IPS DF 6.9 (cell line): ENCODE measurements around the gene AGAP2.
"Not testable (repeated sequence)": the region's sequence is repeated elsewhere in the genome, so short reads cannot be mapped to it uniquely, and the experiment has no call there.

ENCODE experiments used
- DNase-seq: peaks from one replicate; pipeline ENCODE4 v3.0.0-alpha.2; 2013; ENCODE audit warnings: low read depth, low spot score
- H3K27ac ChIP-seq: one replicate; pipeline ENCODE4 v1.5.1; 2013; ENCODE audit warnings: low read length, control low read depth
- H3K27me3 ChIP-seq: 2 replicates; pipeline ENCODE4 v1.6.1; 2013; ENCODE audit warnings: mild to moderate bottlenecking, low read length; ENCODE audit not compliant: control insufficient read depth, insufficient read depth
- H3K36me3 ChIP-seq: 2 replicates; pipeline ENCODE4 v1.6.1; 2013; ENCODE audit warnings: low read length; ENCODE audit not compliant: control insufficient read depth, insufficient read depth
- H3K4me1 ChIP-seq: 2 replicates; pipeline ENCODE4 v1.6.1; 2013; ENCODE audit warnings: low read length; ENCODE audit not compliant: control insufficient read depth, insufficient read depth
- H3K4me3 ChIP-seq: 2 replicates; pipeline ENCODE4 v1.5.1; 2013; ENCODE audit warnings: mild to moderate bottlenecking, low read length
- H3K9me3 ChIP-seq: 2 replicates; pipeline ENCODE4 v1.6.1; 2013; ENCODE audit warnings: low read length, inconsistent platforms; ENCODE audit not compliant: control insufficient read depth, insufficient read depth
- WGBS: extraction: QIAGEN DNeasy Blood & Tissue Kit; methylation state at CpG from one replicate; pipeline ENCODE4 v1.1.7; 2013; ENCODE audit warnings: mixed read lengths, missing lambda C conversion rate; ENCODE audit not compliant: insufficient read length, insufficient coverage; 5-methylcytosine and 5-hydroxymethylcytosine counted together

The AGAP2 gene

DNA sequence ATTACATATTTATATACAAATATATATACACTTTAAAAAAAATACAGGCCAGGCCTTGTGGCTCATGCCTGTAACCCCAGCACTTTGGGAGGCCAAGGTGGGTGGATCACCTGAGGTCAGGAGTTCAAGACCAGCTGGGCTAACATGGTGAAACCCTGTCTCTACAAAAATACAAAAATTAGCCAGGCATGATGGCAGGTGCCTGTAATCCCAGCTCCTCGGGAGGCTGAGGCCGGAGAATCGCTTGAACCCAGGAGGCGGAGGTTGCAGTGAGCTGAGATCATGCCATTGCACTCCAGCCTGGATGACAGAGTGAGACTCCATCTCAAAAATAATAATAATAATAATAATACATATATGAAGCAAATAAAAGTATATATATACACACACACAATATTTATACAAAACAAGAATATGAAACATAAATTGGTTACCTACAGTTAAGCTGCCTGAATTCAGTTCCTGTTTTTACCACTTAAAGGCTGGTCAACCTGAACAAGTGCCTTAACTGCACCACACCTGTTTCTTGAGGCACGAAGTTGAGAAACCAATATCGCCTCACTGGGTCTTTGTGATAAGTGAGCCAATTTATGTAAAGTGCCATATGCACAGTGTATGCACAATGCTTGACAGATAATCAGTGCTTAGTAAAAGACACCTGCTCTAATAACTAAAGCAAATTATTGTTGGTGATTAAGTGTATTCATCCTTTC is 23.4 kb downstream of the AGAP2 start:
- H3K36me3 ChIP-seq, H3K4me1 ChIP-seq, DNase-seq, H3K4me3 ChIP-seq, H3K27me3 ChIP-seq, H3K9me3 ChIP-seq, H3K27ac ChIP-seq: not testable (repeated sequence)
- WGBS = no CpG with 5 or more reads among the region's 6 CpGs

DNA sequence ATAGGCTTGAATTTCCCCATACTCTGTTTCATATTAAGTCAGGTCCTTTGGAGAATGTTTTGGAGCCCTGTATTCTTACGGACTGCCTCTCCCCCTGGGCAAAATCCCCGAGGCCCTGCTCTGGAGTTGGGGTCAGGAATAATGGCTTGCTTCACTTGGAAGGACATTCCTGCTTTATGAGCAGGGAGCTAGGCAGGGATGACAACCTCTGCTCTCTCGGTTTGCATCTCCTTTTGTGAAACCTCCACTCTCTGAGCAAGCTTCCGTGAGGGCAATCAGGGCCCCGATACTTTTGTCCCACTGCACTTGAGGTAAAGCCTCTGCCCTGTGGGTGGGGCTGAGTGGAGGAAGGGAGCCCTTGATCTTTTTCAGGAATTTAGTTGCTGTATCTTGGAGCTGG is 25.3 kb downstream of the AGAP2 start:
- Histone ChIP-seq H3K4me1 (no peaks in the 10 kb centered on the region), H3K36me3 (no peaks in the 10 kb centered on the region; the same call in 1 of the 2 replicates), H3K27ac (no peak overlapping the region), H3K9me3 (no peaks in the 10 kb centered on the region), H3K4me3 (no peak overlapping the region), H3K27me3 (no peaks in the 10 kb centered on the region)
- DNase-seq = no peak
- WGBS = no CpG with 5 or more reads among the region's 5 CpGs

DNA sequence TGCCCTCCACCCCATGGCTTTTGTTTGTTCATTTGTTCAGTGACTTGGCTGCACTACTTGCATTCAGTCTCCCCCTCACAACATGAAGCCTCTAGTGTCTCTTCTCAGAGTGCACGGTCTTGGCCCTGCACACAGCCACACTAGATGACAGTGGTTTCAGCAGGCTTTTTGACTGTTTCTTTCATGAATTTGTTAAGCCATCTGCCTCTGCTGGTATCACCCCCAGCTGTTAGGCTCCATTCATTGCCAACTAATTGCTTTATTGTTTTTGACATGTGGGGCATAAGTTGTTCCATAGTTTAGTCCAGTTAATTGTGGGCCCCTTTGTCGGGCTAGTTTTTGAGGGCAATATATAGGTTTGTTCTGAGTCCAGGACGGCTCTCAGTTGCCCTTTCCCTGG is 25.8 kb downstream of the AGAP2 start:
- Histone ChIP-seq H3K27ac (no peak overlapping the region), H3K4me3 (no peak overlapping the region), H3K36me3 (no peaks in the 10 kb centered on the region; the same call in 1 of the 2 replicates), H3K4me1 (no peaks in the 10 kb centered on the region), H3K27me3 (no peaks in the 10 kb centered on the region), H3K9me3 (no peaks in the 10 kb centered on the region)
- WGBS = no CpG with 5 or more reads among the region's 3 CpGs
- no peak for DNase-seq

DNA sequence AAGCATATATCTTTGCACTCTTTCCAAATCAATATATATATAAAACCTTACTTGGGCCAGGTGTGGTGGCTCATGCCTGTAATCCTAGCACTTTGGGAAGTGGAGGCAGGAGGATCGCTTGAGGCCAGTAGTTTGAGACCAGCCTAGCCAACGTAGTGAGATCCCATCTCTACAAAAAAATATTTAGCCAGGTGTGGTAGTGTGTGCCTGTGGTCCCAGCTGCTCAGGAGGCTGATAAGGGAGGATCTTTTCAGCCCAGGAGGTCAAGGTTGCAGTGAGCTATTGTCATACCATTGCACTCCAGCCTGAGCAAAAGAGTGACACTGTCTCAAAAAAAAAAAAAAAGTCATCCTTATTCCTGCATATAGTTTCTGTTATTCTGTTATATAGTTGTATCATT is 30.2 kb downstream of the AGAP2 start:
- H3K4me3 ChIP-seq = no peak overlapping the region
- WGBS = no CpG with 5 or more reads among the region's 2 CpGs
- no peak overlapping the region for H3K27ac ChIP-seq
- H3K36me3 ChIP-seq = no peaks in the 10 kb centered on the region
- no peaks in the 10 kb centered on the region for H3K4me1 ChIP-seq
- no peaks in the 10 kb centered on the region for H3K27me3 ChIP-seq
- no peak for DNase-seq
- H3K9me3 ChIP-seq = no peaks in the 10 kb centered on the region

DNA sequence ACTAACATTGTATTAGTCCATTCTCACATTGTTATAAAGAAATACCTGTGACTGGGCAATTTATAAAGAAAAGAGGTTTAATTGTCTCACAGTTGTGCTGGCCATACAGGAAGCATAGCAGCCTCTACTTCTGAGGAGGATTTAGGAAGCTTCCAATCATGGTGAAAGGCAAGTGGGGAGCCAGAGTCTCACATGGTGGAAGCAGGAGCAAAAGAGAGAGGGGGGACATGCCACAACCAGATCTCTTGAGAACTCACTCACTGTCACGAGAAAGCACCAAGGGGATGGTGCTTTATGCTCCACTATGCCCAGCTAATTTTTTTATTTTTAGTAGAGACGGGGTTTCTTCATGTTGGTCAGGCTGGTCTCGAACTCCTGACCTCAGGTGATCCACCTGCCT is 31.3 kb downstream of the AGAP2 start:
- WGBS = no CpG with 5 or more reads among the region's 3 CpGs
- H3K36me3 ChIP-seq = no peaks in the 10 kb centered on the region
- H3K4me3 ChIP-seq = no peak overlapping the region
- H3K9me3 ChIP-seq = no peaks in the 10 kb centered on the region
- no peaks in the 10 kb centered on the region for H3K4me1 ChIP-seq
- no peak overlapping the region for H3K27ac ChIP-seq
- H3K27me3 ChIP-seq = no peaks in the 10 kb centered on the region
- DNase-seq = no peak

DNA sequence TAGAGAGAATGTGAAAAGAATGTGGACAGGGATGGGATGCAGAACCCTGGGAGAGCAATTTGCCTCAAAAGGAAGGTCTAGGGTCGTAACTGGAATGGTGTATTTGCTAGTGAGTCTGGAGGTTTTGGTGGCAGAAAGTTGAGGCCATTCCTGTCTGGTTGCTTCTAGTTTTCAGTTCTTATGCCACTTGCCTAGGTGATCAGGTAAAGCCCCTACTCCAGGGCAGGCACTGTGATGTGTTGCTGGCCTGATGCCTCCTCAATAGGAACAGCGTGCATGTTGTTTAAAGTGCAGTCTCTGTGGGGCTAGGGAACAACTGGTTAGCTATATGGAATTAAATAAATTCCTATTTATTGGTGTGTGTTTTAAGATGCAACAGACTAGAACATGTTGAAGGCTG is 38.2 kb downstream of the AGAP2 start:
- Histone ChIP-seq H3K9me3 (no peaks in the 10 kb centered on the region), H3K4me1 (no peaks in the 10 kb centered on the region), H3K27me3 (no peaks in the 10 kb centered on the region), H3K4me3 (no peak overlapping the region), H3K36me3 (no peaks in the 10 kb centered on the region), H3K27ac (no peak overlapping the region)
- no CpG with 5 or more reads among the region's 2 CpGs for WGBS
- no peak for DNase-seq

DNA sequence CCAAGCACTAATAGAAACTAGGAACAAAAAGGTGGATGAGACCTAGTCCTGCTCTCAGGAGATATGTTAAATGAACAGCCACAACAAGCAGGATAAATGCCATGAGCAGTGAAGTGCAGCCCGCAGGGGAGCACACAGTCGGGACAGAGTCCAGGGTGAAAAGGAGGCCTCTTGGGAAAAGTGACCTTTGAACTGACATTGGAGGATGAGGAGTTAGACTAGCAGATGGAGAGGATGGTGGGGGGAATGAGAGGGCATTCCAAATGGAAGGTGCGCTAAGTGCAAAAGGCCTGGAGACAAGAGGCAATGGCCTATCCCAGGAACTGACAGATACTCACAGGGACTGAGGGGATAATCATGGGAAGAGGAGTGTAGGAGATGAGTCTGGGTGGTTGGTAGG is 40.1 kb downstream of the AGAP2 start:
- Histone ChIP-seq H3K36me3 (no peaks in the 10 kb centered on the region), H3K4me3 (no peak overlapping the region), H3K27me3 (no peaks in the 10 kb centered on the region), H3K9me3 (no peaks in the 10 kb centered on the region), H3K4me1 (0 out of 2 replicates have a peak, but pooled peaks cover 2% of the 10 kb centered on the region), H3K27ac (no peak overlapping the region)
- no CpG with 5 or more reads among the region's 3 CpGs for WGBS
- DNase-seq = no peak

DNA sequence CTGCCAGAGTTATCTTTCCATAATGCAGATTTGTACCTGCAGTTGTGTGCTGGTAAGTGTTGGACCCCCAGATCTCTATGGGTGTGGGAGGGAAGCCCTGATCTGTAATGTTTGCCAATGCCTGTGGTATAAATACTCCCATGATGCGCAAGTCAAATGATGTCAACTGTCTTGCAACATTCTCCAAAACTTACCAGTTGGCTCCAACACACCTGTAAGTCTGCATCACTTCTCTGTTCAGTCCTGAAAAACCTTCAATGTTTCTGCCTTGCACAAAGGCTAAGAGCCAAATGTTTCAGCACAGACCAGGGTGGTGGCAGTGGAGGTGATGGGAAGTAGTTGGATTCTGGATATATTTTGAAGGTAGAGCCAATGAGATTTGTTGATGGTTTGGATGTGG is 41.5 kb downstream of the AGAP2 start:
- Histone ChIP-seq H3K36me3 (no peaks in the 10 kb centered on the region), H3K9me3 (no peaks in the 10 kb centered on the region), H3K27ac (no peak overlapping the region), H3K4me3 (no peak overlapping the region), H3K4me1 (0 out of 2 replicates have a peak, but pooled peaks cover 2% of the 10 kb centered on the region), H3K27me3 (no peaks in the 10 kb centered on the region)
- WGBS = no CpG with 5 or more reads among the region's 1 CpG
- no peak for DNase-seq

DNA sequence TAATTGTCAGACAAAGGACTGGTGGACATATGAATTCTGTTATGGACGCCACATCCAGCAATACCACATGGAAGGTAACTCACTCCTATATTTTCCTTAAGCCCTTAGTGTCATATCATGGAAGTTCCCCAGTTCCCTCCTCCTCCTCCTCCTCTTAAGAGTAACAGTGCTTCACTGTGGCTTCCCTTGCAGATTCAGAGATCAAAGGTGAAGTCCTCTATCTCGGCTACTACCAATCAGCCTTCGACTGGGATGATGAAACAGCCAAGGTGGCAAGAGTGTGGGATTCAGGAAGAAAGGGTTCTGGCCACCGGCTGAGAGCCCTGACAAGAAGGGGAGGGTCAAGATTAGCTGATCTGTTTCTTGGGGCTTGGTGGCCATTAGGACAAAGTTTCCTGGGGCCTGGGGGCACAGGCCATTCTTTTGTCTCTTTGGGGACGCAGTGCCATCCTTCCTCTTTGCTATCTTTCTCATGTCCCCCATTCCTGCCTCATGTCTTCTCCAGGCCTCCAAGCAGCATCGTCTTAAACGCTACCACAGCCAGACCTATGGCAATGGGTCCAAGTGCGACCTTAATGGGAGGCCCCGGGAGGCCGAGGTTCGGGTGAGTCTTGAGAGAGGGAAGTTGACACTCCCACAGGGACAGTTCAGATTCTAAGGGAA is 42.6 kb downstream of the AGAP2 start:
- no peaks in the 10 kb centered on the region for H3K9me3 ChIP-seq

DNA sequence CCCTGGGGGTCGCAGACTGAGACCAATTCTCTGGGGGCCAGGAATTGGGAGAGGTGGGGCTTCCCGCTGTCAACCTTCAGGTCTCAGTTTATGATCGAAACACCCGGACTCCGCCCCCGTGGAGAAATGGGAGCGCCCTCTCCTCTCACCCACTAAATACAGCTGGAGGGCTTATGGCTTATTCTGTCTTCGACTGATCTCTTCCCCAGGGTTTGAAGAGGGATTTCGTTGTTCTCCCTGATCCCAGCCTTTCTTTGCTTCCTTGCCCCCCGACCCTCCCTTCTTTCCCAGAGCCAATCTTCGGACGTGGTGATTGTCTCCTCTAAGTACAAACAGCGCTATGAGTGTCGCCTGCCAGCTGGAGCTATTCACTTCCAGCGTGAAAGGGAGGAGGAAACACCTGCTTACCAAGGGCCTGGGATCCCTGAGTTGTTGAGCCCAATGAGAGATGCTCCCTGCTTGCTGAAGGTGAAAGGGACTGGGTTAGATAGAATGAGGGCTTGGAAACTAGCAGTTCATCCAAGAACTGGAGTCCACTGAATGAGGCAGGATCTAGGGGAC is 44.0 kb downstream of the AGAP2 start:
- no peak for DNase-seq
- H3K27me3 ChIP-seq = no peaks in the 10 kb centered on the region
- no peaks in the 10 kb centered on the region for H3K9me3 ChIP-seq
- WGBS = no CpG with 5 or more reads among the region's 15 CpGs
- H3K36me3 ChIP-seq = no peaks in the 10 kb centered on the region
- H3K4me1 ChIP-seq = 0 out of 2 replicates have a peak, but pooled peaks cover 2% of the 10 kb centered on the region
- H3K27ac ChIP-seq = no peak overlapping the region
- H3K4me3 ChIP-seq = peak overlapping the region; percentile 68

More for the DNA sequence above, 42.6 kb downstream of the AGAP2 start:
- no peaks in the 10 kb centered on the region for H3K36me3 ChIP-seq
- no peak overlapping the region for H3K27ac ChIP-seq
- DNase-seq = no peak
- no CpG with 5 or more reads among the region's 11 CpGs for WGBS
- H3K4me1 ChIP-seq = 0 out of 2 replicates have a peak, but pooled peaks cover 2% of the 10 kb centered on the region
- no peak overlapping the region for H3K4me3 ChIP-seq
- H3K27me3 ChIP-seq = no peaks in the 10 kb centered on the region
